HG03432 (cell line): ENCODE results near the gene TMEM151B.
A peak's percentile ranks its signal among the peaks of the same experiment; 100 is the strongest.

Experiments used
- ATAC-seq: cut with Tn5 transposase; IDR thresholded peaks from one replicate; pipeline ENCODE4 v1.9.1; 2021; ENCODE audit warnings: mild to moderate bottlenecking, moderate library complexity; ENCODE audit not compliant: unreplicated experiment

The TMEM151B gene

GRCh38 chr6:44250067-44250717 lies 20.1 kb upstream of the TMEM151B start:
- ATAC-seq = no peak

DNA sequence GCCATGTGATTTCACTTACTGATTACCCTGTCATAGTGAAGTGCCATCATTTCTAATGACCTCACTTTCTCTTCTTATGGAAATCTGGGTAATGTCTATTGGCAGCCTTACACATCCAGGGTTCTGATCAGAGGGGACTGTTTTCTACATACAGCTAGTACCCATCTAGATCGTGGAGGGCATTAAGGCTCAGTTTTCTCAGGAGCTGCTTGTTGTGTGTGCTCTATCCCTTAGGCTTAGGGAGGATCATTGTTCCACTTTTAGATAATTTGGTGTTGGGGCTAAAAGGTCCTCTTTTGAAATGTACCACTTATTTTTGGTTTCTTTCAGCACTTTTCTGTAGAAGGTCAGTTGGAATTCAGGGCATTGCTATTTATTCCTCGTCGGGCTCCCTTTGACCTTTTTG lies 19.5 kb upstream of the TMEM151B start:
- ATAC-seq = no peak

- ATAC-seq = no peak
Measured at GRCh38 chr6:44251576-44252524, 18.4 kb upstream of the TMEM151B start.

- no peak for ATAC-seq
Measured at GRCh38 chr6:44253307-44254101, 16.7 kb upstream of the TMEM151B start.

GRCh38 chr6:44254191-44255104 lies 15.8 kb upstream of the TMEM151B start:
- no peak for ATAC-seq

DNA sequence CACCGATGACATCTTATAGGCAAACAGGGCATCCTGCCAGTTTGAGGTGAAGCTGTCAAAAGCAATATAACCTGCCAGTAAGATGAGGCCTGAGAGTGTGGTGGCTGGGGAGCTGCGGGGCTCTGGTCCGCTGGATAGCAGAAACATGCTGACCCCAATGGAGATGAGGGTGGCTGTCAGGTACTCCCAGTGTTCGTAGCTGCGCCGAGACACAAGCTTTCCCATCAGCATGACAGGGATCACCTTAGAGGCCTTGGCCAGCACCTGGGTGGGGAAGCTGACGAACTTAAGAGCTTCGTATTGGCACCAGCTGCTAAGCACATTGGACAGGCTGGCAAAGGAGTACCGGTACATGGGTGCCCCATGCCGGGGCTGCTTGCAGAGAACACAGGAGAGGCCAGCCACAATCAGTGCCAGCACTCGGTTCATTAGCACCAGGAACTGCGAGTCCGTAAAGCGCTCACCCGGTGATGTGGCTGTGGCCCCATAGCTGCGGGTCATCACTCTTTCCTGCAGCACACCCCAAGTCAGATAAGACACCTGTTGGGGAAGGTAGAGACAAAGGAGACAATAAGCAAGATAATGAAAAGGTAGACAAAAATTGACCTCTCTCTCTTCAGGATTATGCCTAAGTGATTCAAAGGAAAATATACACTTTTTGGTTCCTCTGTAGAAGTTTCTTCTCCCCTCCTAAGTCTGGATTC lies 15.0 kb upstream of the TMEM151B start:
- no peak for ATAC-seq

DNA sequence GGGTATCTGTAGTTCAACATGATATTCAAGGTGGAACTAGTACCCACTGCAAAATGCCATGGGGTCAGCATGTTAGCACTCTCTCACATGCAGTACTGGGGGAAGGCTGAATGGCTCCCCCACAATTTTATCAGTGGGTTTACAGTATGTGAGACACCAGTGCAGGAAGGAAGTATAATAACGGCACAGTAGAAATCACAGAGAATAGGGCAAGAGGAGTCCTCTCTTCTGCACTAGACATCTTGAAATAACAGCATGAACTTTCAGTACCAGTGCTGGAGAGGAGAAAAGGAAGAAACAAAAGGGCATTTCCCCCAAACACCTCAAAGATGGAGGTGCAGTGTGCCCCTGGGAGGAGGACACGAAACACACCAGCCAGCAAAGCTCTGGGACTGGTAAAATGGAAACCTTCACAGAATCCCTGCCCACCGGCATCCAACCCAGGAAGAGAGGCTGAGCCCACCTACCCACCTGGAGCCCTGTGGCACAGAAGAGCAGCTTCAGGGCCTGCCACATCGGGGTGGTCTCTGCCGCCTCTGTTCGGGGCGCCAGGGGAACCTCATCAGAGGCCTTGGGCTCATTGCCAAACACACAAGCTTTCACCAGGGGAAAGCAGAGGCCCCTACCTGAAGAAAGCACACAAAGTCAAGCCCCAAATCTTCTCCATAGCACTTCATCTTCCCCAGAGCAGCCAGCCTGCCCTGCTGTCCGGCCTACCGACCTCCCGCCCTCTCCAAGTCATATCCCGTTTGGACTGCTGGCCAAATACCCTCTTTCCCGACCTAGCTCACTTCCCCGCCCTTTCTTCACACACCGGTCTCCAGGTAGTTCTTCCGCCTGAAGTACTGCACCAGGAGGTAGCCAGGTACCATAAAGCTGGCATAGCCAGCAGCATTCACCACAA lies 14.1 kb upstream of the TMEM151B start:
- no peak for ATAC-seq

DNA sequence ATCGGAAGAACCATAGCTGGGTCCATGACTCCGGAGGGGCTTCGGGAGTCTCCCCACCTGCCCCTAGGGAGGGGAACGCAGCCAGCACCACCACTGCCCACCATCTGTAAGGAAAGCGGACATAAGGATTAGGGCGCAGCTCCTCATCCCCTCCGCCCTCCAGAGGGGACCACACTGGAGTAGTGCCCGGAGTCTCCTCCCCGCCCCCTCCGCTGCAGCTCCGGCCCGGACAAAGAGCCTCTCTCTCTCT lies 13.6 kb upstream of the TMEM151B start:
- no peak for ATAC-seq

DNA sequence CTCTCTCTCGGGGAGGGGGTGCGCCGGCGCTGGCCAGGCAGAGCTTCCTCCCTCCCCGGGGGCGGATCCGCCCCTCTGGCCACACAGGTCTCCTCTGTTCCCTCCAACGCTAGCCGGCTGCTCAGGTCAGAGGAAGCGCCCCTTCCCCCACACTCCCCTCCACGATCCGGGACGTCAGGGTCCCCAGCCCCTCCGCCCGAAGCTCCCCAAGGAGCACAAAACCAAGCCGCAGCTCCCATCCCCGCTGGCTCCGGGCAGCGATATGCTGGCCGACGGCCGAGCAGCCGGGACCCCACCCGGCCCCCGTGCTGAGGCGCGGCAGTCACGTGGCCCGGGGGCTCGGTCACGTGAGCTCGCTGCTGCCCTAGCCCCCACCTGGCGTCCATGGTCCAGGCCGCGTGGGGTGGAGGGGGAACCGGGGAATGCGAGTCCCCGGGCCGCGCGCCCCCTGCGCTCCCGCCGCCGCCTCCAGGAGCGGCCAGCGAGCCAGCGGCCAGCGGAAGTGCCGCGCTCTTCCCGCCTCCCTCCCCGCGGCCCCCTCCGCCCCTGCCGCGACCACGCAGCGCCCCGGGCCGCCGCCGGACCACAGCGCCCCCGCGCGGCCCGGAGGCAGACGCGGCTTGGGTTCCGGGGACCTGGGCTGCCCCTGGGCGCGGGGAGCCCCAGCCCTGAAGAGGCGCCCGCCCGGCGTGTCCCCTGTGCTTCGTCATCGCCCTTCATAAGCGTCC lies 13.1 kb upstream of the TMEM151B start, which contains the start of gene SLC35B2:
Gene SLC35B2 (minus strand): TSS at position 504 of the 728 bp plus-strand sequence. CDS start 118 bp downstream, at position 386.
- peak; percentile 59 for ATAC-seq

- peak; percentile 21 for ATAC-seq
Measured at GRCh38 chr6:44257753-44258324, 12.4 kb upstream of the TMEM151B start.

- ATAC-seq = no peak
Measured at GRCh38 chr6:44258325-44258863, 11.9 kb upstream of the TMEM151B start.

- no peak for ATAC-seq
Measured at GRCh38 chr6:44258921-44259320, 11.3 kb upstream of the TMEM151B start.

DNA sequence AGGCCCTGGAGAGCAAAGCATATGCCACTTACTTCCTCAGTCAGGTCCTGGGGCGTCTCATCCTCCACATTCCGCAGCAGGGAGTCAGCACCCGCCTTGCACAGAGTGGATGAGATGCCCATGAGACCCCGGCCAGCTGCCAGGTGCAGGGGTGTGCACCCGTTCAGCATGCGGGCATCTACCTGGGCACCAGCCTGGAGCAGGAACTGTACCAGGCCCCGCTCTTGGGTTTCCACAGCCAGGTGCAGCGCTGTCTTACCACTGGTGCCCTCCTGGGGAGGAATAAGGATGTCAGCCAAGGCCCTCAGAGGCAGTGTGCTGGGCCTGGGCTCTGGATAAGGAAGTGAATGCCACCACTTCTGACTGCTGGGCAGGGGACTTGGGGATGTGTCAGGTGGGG lies 10.2 kb upstream of the TMEM151B start:
- no peak for ATAC-seq

DNA sequence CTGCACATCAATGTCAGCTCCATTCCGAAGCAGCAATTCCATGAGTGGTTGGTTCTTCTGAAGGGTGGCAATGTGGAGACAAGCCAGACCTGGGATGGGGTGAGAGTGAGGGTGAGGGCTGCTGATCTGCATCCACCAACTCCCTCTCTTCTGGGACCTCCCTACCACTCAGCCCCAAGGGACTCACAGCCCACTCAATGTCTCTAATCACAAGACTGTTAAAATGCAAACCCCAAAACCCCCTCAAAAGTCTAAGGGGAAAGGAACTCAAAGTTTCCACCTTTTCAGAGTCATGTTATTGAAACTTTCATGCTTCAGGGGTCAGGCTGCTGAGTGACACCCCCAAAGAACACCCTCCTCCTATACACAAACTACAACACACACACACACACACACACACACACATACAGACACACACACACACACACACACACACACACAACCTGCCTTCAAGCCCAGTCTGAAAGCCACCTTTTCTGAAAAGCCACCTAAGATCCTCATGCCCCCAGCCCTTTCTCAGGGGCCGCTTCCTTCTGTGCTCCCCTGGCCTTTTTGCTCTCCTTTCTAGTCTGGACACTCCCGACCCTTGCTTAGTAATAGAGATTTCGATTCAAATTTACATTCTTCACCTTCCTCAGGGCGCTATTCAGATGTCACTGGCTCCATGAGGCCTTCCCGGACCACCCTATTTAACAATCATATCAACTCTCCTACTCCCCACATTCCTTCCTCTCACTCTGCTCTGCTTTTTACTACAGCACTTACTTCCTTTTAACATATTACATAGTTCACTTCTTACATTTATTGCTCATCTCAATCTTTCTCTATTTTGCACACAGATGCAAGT lies 9.6 kb upstream of the TMEM151B start:
- no peak for ATAC-seq

DNA sequence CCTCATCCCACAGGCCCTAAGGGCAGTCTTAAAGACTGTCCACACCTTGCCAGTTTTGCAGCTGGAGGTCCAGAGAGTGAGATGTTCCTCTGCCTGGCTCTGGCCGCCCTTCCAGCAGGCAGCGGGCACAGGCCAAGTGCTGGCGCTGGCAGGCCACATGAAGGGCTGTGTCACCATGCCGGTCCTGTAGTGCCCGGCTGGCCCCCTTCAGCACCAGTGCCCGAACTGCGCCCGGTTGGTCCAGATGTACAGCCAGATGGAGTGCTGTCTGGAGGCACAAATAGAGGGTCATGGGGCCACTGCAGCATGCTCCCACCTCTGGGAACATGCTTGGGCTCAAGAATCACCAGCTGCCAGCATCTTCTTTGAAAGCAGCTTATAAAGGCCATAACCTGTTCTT lies 8.7 kb upstream of the TMEM151B start:
- no peak for ATAC-seq

GRCh38 chr6:44262467-44263353 lies 7.5 kb upstream of the TMEM151B start:
- no peak for ATAC-seq
